H1 (cell line): Measurements from ENCODE around the gene GFRA4. TPM values are rescaled to one million over a fixed set of nuclear protein-coding genes. Genes with fewer than 3 reads are reported as not detected.

Experiments
- JUN ChIP-seq: IDR thresholded peaks from 2 replicates; pipeline ENCODE4 v1.6.1; 2011; ENCODE audit warnings: low read depth, mild to moderate bottlenecking, improper control_type of control experiment, low read length
- YY1 ChIP-seq: IDR thresholded peaks from 2 replicates; pipeline ENCODE4 v1.6.1; 2011; ENCODE audit warnings: low read depth, mild to moderate bottlenecking, low read length
- polyA plus RNA-seq, 7 experiments: library from polyadenylated mRNA; depleted of rRNA in 3 of 7; stranded (reverse) in 5 of 7; unstranded in 2 of 7; fragments of >200 nt in 5 of 7; fragments of 200-250 nt in 2 of 7; gene quantifications; 1 replicate in 5 of 7; 2 replicates in 1 of 7; 4 replicates in 1 of 7; pipeline versions ENCODE4 v1.2.1 to v1.2.3, GENCODE V29; 2011 to 2013; ENCODE audit warnings: missing spikeins in 2 of 7, mixed read lengths in 2 of 7
- total RNA-seq: library from RNA; stranded (reverse); fragmentation: NEBNext Ultra II Directional; extraction: Animal tissue kit (Norgen Biotek cat#: 25700); gene quantifications from 2 replicates; pipeline ENCODE4 v1.2.1, GENCODE V29; 2021

Gene GFRA4
- total and polyA plus RNA-seq, 2 of the 8 experiments (the other 6 are each of a cell fraction or from before 2014, with no cell fraction given), result 0.05 TPM; not detected in 1

- TF ChIP-seq YY1, result no peak
- no peak for TF ChIP-seq JUN
Measured at GRCh38 chr20:3627476-3627875, 35.7 kb downstream of the GFRA4 start (continued).
